NCI-H1092 (cell line): Measurements from ENCODE around the gene TBC1D22A.

Source experiments
- DNase-seq: peaks from one replicate; lab custom pipeline; 2025; lab: John Stamatoyannopoulos, UW

TBC1D22A gene

DNA sequence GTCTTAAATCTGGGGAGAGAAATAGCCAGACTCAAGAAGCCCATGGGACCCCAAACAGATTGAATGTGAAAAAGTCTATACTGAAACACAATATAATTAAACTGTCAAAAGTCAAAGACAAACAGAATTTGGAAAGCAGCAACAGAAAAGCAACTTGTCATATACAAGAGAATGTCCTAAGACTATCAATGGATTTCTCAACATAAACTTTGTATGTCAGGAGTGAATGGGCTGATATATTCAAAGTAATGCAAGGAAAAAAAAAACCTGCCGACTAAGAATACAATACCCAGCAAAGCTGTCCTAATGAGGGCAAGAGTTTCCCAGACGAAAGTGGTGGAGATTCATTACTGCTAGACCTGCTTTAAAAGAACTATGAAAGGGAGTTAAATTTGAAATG, 73.2 kb downstream of the TBC1D22A start:
- no peak for DNase-seq

DNA sequence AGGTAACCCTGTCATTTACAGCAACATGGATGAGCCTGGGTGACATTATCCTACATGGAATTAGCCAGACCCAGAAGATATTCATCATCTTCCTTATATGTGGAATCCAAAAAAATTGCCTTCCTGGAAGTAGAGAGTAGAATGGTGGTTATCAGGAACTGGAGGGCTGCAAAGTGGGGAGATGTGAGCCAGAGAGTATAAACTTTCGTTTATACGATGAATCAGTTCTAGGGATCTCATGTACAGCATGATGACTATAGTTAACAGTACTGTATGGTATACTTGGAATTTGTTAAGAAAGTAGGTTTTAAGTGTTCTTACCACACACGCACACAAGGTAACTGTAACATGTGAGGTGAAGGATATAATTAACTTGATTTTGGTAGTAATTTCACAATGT, 79.1 kb downstream of the TBC1D22A start:
- no peak for DNase-seq

DNA sequence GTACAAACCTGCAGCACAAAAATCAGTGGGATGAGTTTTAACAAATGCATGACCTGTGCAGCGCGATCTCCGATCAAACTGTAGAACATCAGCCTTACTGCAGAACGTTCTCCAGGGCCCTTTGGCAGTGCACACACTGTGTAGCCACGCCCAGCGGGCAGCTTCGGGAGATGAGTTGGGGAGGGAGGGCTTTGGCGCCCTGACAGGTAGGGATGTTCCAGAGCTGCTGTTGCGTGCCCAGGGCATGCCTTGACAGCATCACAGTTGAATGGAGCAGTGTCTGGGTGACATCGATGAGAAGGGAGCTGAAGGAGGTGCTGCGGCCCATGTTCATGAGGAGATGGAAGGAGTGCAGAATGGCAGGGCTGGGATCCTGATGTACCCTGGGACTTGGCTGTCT, 80.2 kb downstream of the TBC1D22A start:
- no peak for DNase-seq

DNA sequence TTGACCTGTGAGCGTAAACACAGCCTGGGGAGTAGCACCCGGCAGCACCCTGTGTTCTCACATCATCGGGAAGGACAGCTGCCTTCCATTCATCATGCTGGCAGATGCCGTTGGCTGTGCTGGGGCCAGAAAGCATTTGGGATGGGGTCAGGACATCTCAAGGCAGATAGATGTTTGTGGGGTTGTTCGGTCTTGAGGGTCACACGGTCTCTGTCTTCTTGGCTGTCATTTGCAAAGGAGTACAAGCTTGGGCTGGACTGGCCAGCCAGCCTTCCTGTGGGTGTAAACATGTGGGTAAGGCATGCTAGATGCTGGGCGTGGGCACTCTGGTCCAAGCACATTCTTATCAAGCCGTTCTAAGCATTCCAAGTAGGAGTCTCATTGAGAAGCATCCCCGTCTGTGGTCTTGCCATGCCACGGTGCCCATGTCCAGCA, 81.4 kb downstream of the TBC1D22A start:
- no peak for DNase-seq

DNA sequence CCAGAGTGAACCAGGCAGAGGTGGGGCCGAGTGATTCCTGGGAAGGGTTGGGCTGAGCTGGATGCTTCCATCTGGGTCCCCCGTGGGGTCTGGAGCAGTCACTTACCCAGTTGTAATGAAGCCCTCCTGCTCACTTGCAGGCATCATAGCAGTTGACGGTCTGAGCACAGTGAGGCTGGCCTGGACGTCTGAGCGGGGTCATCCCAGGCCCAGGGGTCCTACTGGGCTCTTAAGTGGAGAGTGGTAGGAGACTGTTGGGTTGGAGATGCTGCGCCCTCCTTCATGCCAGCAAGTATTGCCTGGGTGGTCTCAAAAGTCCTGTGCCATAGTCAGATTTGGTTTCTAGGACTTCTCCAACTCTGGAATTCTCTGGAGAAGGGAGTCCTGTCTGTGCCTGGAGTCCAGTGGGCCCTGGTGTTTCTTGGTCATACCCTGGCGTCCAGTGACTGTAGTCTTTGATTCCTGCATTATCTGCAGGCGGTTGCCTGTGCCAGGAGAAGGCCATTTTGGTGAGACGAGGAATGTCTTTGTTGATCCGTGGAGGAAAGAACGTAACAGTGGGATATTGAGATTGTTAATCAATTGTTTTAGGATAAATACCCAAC, 82.3 kb downstream of the TBC1D22A start:
- no peak for DNase-seq

DNA sequence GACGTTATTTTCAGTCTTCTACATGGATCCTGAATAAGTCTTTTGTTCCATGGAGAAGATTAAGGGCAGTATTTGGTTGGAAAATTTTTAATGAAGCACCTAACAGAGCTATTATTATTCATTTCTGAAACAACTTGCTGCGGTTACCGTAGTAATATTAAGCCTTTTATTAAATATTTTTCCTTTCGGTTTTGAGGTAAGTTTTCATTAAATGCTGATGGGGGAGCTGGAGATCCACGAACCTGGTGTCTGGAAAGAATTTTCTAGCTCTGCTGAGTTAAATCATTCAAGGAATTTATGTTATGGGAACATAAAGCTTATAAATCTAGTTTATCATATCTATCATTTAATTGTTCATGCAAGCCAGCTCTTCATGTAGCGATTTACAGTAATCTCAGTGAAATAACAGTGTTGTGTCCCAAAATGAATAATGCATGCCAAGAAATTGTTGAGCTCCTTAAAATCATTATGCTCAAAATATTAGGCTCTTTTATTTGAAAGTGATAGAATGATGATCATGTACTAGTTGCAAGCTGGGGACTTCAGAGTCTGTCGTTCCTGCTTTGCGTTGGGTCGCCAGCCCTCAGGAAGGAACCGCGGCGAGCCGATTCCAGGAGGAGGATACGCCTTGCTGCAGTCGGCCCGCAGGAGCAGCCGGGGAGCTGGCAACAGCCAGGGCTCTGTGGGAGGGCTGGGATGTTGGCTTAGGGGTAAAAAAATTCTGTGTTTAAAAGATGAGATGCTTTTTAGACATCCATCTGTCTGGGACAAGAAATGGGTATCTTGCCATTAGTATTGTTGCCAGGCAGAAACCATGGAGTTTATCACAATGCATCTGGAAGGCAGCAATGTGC, 83.1 kb downstream of the TBC1D22A start:
- DNase-seq, result no peak

DNA sequence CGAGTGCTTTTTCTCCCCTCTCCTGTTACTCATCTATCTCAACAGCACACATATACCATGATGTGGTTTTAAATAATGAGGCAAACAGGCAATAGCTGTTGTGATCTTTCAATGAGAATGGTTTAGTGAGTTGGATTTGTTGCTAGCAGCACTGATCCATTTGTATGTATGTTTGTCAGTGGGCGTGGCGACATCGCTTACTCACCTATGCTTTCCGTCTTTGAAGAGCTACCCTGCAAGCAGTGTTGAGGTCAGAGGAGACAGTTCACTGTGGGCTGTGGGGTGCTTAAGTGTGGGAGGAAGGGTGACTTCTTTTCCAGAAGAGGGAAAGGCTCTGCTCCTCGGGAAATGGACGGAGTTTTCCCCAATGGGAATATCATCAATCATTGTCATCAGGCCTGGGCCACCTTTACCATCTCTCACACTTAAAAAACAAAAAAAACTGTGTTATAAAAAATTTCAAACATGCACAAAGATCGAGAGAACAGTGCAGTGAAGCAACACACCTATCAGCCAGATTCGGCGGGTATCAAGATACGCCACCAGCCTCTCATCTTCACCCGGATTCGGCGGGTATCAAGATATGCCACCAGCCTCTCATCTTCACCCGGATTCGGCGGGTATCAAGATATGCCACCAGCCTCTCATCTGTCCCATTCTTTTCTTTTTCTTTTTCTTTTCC, 83.8 kb downstream of the TBC1D22A start:
- DNase-seq, result no peak

DNA sequence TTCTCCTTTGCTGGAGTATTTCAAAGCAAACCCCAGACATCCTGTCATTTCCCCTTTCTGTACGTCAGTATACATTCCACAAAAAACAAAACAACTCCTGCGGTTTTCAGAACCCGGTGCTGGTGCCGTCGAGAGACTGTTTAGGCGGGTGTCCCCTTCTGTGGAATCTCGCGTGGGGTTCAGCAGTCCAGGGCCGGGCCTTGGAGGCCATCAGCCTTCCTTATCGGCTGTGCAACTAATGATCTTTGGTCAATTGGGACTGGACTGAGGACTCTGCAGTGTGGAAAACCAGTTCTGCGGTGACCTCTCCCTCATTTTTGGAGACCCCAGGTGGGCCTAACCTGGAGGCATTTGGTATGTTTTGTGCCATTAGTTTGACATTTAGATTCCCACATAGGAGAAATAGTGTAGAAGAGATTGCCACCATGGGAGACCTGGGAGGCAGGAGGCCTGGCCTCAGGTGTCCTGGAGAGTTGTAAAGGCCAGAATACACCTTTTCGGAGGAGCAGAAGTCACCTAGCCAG, 84.4 kb downstream of the TBC1D22A start:
- no peak for DNase-seq

DNA sequence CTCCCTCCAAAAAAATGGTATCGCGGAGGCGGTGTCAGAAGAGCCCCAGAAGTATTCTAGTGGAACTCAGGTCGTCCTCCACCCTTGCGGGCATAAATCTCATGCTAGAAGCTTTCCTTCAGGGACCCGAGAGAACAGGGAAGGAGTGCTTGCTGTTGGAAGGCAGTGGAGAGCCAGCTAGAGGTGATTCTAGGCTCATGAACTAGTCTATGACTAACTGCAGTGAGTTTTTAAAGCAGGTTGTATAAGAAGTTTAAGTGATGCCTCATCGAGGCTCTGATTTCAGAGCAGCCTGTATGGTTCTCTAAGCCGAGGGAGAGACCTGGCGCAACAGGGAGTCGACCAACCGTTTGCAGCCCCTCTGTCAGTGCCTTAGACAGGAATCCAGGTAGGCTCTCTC, 85.7 kb downstream of the TBC1D22A start:
- no peak for DNase-seq

DNA sequence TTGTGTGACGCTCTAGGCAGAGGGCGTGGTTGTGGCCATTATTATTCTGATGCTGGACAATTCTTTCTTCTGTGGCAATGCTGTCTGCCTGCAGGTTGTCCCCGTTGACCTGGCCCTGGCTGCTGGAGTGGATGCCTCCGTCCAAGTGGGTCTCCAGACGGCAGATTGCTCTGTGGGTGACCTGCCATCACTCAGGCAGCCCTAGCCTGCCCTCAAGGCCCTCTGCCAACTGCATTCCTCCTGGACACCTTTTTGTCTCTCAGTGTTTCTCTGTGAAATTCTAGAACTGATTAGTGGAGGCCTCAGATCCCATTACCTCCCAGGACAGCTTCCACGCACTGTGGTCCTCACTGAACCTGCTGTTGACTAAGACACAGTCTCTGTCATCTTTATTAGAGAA, 86.7 kb downstream of the TBC1D22A start:
- no peak for DNase-seq

DNA sequence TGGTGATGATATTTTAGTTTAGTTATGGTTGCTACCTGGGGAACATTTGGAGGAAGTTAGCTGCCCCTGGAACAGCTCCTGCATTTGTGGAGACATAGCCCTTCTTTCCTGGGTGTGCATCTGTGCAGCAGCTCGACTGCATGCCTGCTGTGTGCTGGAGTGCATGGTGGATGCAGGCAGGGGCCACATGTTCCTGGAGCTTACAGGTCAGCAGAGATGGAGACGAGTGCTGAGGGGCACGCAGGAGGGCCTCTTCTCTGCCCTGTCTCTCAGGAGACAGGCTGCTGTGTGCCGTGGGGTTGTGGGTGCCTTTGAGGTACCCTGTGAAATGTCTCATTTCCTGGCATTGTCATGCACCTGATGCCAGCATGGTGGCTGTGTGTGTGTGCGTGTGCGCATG, 87.5 kb downstream of the TBC1D22A start:
- DNase-seq, result no peak

DNA sequence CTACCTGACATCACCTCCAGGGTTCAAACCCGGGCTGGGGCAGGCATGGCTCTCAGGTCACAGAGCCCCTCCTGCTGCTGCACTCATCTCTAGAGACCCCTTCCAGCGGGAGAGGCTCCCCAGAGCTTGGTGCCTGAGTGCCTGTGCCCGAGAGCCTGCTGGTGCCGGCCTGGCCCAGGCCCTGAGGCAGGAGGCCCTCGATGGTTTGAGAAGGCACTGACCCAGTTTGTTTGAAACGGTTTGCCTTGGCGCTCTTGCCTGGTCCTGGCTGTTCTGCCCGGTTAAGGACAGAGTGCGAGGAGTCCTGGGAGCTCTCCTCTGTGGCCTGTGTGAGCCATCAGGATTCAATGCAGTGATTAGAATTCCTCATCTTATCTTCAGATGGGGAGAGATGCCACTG, 88.9 kb downstream of the TBC1D22A start:
- DNase-seq, result no peak

DNA sequence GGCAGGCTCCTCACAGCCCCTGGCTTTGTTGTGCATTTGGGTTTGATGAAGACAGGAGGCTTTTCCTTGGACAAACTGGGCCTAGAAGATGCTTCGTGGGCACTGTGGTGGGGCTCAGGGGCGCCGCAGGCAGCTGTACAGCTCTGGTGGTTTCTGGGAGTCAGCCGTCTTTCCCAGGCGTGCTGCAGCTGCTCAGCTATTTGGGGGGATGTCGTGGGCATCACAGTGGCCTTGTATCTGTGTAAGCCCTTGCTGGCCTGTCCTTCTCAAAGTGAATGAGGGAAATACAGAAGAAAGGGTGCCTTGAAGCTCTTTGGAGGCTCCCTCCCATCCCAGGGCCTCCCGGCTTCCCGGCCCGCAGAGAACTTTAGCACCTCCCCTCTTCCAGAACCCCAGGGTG, 89.5 kb downstream of the TBC1D22A start:
- no peak for DNase-seq

DNA sequence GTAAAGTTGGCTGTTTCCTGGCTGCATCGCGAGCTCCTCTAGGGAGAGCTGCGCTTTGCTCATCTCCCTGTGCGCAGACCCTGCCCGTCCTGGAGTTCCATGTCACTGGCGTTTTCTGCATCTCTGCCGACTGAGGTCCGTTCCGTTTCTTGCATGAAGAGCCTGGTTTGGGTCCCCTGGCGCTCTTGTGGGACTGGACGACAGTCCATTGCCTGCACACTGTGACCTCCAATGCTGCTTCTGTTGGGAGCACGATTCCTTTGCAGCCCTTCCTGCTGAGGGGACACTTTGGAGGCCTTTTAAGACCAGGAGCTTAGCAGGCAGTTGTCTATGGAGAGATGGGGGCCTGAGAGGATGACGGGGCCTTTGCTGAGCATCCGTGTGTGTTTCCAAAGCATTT, 90.3 kb downstream of the TBC1D22A start:
- DNase-seq, result no peak

DNA sequence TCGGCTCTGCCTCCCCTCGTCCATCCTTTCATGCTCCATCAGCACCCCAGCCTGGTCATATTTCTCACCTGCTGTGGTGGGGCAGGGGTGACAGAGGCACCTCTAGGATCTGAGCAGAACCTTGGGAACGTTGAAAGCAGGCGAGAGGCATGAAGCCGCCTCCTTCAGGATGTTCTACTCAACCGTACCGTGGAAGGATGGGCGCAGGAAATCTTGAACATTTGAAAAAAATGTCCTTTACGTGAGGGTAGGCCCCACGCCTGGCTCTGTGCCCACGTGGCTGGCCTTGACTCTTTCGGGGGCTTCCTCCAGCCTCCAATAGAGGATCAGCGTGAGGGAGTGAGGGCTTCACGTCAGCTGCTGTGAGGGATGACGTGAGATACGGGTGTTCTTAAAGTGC, 90.7 kb downstream of the TBC1D22A start:
- no peak for DNase-seq

DNA sequence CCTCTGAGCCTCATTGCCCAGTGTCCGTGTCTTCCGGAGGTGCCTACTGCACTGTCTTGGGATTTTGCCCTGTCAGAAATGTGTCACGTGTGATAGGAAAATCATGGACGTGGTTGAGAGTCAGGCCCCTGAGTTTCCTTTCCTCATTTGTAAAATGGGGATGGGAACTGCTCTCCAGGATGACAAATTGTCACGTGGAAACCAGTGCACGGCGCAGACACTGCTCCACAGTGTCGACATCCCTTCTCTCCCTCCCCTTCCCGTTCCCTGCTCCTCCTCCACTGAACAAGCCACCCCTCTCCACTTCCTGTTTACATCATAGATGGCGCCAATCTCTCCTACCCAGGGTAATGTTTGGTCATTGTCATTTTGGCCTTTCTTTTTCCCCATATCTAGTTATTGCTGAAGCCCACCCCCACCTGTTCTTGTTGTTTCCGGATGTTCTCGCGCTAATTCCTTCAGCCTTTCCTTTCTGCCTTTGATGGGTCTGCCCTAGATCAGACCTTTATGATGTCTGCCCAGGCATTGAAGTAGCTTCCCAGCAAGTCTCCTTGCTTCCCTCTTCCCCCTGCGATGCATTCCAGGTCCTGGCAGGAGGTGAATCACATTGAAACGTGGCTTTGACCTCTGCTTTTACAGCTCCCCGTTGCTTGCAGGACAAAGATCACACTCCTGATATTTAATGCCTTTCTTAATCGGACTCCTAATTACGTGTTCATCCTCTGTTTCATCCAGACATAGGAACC, 91.8 kb downstream of the TBC1D22A start:
- DNase-seq, result no peak

DNA sequence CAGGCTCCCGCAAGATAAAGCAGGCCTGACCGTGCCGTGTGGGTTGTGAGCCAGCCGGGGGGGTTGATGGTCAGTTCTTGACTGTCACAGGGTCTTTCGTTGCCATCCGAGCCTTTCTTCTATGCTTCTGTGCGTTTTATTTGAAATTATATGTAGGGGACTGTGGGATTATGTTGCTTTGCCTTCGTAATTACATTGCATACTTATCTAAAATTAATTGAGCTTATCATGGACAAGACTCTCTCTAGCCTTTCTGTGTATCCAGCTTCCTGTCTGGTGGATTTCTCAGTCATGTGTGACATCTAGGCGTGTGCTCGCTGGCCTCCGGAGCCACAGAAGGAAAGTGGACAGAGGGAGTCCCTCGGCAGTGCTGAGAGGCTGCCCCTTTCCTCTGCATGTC, 93.2 kb downstream of the TBC1D22A start:
- no peak for DNase-seq

DNA sequence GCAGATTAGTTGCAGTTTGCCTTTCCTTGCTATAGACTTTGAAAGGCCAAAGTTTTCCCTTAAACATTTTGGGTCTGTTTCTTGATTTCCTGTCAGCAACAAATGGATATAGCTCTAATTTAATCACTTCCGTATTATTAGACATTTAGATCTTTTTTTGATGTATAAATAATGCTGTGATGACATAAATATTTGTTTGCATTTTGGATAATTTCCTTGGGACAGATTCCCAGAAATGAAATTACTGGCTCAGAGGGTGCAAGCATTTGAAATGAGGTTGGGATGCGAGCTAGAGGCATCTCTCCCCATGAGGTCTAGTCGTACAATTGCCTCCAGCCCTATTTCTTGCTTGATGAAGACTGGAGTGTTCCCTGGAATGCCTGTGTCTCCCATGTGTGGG, 94.2 kb downstream of the TBC1D22A start:
- DNase-seq, result no peak

DNA sequence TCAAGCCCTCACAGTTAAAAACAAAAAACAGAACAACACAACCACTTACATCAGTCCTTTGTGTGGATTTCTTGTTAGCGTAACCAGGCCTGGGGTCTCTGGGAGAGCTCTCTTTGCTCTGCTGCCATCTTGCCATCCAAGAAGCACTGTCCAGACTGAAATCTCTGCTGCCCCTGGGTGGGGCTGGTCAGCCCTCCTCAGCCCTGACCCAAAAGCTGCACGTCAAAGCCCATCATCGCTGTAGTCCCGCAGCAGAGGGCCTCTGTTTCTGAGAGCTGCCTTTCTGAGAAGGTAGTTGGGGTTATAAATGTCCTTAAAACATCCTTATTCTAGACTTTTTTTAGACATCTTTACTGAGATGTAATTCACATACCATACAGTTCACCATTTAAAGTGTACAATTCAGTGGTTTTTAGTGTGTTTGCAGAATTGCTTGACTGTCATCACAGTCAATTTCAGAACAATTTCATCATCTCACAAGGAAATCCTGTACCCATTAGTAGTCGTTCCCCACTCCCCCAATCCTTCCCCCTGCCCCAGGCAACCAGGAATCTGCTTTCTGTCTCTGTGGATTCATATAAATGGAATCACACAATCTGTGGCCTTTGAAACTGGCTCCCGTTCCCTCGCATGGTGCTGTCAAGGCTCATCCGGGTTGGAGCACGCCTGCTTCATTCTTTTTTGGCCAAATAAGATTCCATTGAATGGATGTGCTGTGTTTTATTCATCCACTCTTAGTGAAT, 94.9 kb downstream of the TBC1D22A start:
- DNase-seq, result no peak

DNA sequence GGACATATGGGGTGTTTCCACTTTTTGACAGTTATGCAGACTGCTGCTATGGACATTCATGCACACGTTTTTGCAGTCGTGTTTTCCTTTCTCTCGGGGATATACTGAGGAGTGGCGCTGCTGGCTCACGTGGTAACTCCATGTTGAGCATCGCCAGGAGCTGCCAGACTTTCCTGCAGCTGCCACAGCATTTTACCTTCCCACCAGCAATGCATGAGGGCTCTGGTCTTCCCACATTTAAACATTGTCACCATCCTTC, 95.4 kb downstream of the TBC1D22A start:
- DNase-seq, result no peak

DNA sequence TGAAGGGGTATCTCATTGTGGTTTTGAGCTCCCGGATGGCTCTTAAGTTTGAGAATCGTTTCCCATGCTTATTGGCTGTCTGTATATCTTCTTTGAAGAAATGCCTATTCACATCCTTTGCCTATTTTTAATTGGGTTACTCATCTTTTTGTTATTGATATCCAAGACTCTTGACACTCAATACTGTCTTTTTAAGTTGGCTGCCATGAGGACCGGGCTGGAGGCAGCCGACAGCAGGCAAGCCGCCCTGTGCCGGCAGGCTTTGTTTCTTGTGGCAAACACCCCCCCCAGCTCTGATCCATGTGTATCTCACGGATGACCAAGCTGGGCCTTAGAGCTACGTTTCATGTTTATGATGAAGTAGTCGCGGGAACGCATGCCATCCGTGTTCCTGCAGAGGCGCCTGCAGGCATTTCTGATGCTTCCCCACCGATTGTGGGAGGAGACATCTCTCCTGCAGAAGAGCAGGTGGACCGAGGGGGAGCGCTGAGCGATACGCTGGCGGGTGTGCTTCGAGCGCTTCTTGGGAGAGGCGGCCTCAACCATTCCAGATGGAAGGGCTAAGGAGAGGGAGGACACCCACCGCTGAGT, 95.8 kb downstream of the TBC1D22A start:
- no peak for DNase-seq
